IMR-90 (cell line): ENCODE results near the gene DZIP3. TPM values are rescaled to one million over a fixed set of nuclear protein-coding genes. Genes with fewer than 3 reads are reported as not detected.
A peak's percentile ranks its signal among the peaks of the same experiment; 100 is the strongest.

Experiments
- ATAC-seq: fragments of 200-7000 bp; cut with Tn5 transposase; 2 replicates; pipeline ENCODE4 v1.9.1; 2020; ENCODE audit warnings: low read depth, mild to moderate bottlenecking, moderate library complexity
- BruUV-seq: library from RNA; stranded (reverse); fragments of 400-500 nt; replicated peaks from 2 replicates; lab custom pipeline; 2021; lab: Mats Ljungman, UMichigan
- CTCF ChIA-PET: fragments of 300-600 bp; formaldehyde crosslinking; extraction: SDS; loops from one replicate; lab custom pipeline; 2021; ENCODE audit warnings: antibody characterized with exemption; lab: Yijun Ruan, JAX
- POLR2A ChIA-PET: fragments of 300-600 bp; sonication (Branson Sonifier 250); formaldehyde crosslinking; loops from one replicate; lab custom pipeline; 2022; ENCODE audit warnings: antibody characterized with exemption; ENCODE audit not compliant: unreplicated experiment; lab: Charles Lee
- DNase-seq: peaks from one replicate; pipeline ENCODE4 v3.0.0; 2013
- H2AFZ ChIP-seq: replicated peaks from 2 replicates; pipeline ENCODE3; 2013; ENCODE audit warnings: low read length, mild to moderate bottlenecking; ENCODE audit not compliant: poor library complexity
- H2AK5ac ChIP-seq: 2 replicates; pipeline ENCODE4 v1.6.1; 2013; ENCODE audit warnings: low read depth, low read length, inconsistent platforms
- H2AK9ac ChIP-seq: replicated peaks from 2 replicates; pipeline ENCODE3; 2013; ENCODE audit warnings: mild to moderate bottlenecking, low read depth, low read length, moderate library complexity; ENCODE audit not compliant: poor library complexity
- H2BK120ac ChIP-seq: 2 replicates; pipeline ENCODE4 v1.6.1; 2013; ENCODE audit warnings: low read depth, low read length, inconsistent platforms
- H2BK15ac ChIP-seq: 3 replicates; pipeline ENCODE4 v1.6.1; 2013; ENCODE audit warnings: low read depth, low read length, inconsistent platforms
- H2BK20ac ChIP-seq: 2 replicates; pipeline ENCODE4 v1.6.1; 2013; ENCODE audit warnings: low read depth, mild to moderate bottlenecking, inconsistent platforms, low read length, moderate library complexity
- H2BK5ac ChIP-seq: 2 replicates; pipeline ENCODE4 v1.6.1; 2013; ENCODE audit warnings: mild to moderate bottlenecking, low read depth, low read length, inconsistent platforms; ENCODE audit not compliant: poor library complexity, severe bottlenecking
- H3K14ac ChIP-seq: replicated peaks from 2 replicates; pipeline ENCODE4 v1.6.1; 2013; ENCODE audit warnings: low read depth, low read length, inconsistent platforms
- H3K18ac ChIP-seq: 2 replicates; pipeline ENCODE4 v1.6.1; 2013; ENCODE audit warnings: low read depth, low read length, control low read depth
- H3K23ac ChIP-seq: 2 replicates; pipeline ENCODE4 v1.6.1; 2013; ENCODE audit warnings: low read depth, low read length, inconsistent platforms
- H3K27ac ChIP-seq: 2 replicates; pipeline ENCODE4 v1.5.1; 2013; ENCODE audit warnings: mild to moderate bottlenecking, control low read depth, low read length; ENCODE audit not compliant: insufficient read depth
- H3K27me3 ChIP-seq: 2 replicates; pipeline ENCODE4 v1.6.1; 2013; ENCODE audit warnings: low read length; ENCODE audit not compliant: control insufficient read depth, insufficient read depth
- H3K36me3 ChIP-seq: 2 replicates; pipeline ENCODE4 v1.6.1; 2013; ENCODE audit warnings: low read length, mixed read lengths; ENCODE audit not compliant: control insufficient read depth, insufficient read depth
- H3K4ac ChIP-seq: 2 replicates; pipeline ENCODE4 v1.6.1; 2013; ENCODE audit warnings: low read depth, low read length, inconsistent platforms
- H3K4me1 ChIP-seq: 2 replicates; pipeline ENCODE4 v1.6.1; 2013; ENCODE audit warnings: low read length, mixed read lengths; ENCODE audit not compliant: control insufficient read depth, insufficient read depth
- H3K4me2 ChIP-seq: 2 replicates; pipeline ENCODE4 v1.6.1; 2013; ENCODE audit warnings: low read depth, mild to moderate bottlenecking, control low read depth, low read length, moderate library complexity
- H3K4me3 ChIP-seq: 2 replicates; pipeline ENCODE4 v1.5.1; 2013; ENCODE audit warnings: low read depth, mild to moderate bottlenecking, control low read depth, low read length, moderate library complexity; ENCODE audit not compliant: insufficient read depth
- H3K56ac ChIP-seq: 2 replicates; pipeline ENCODE4 v1.6.1; 2013; ENCODE audit warnings: low read length, inconsistent platforms; ENCODE audit not compliant: insufficient read depth; ENCODE audit errors: extremely low read depth
- H3K79me1 ChIP-seq, 2 experiments: 2 replicates each; pipeline ENCODE4 v1.6.1; 2013; ENCODE audit warnings: low read length in 2 of 2, inconsistent platforms in 1 of 2, low read depth in 1 of 2
- H3K9ac ChIP-seq: 2 replicates; pipeline ENCODE4 v1.6.1; 2013; ENCODE audit warnings: low read depth, low read length, control low read depth
- H3K9me1 ChIP-seq: 2 replicates; pipeline ENCODE4 v1.6.1; 2013; ENCODE audit warnings: low read length, inconsistent platforms; ENCODE audit not compliant: insufficient read depth
- H3K9me3 ChIP-seq: 2 replicates; pipeline ENCODE4 v1.6.1; 2013; ENCODE audit warnings: low read length; ENCODE audit not compliant: control insufficient read depth, insufficient read depth
- H4K20me1 ChIP-seq: 2 replicates; pipeline ENCODE4 v1.6.1; 2013; ENCODE audit warnings: low read length, inconsistent platforms; ENCODE audit not compliant: insufficient read depth
- H4K5ac ChIP-seq: 2 replicates; pipeline ENCODE4 v1.6.1; 2013; ENCODE audit warnings: mild to moderate bottlenecking, low read depth, low read length, control low read depth
- H4K8ac ChIP-seq, 2 experiments: 2 replicates each; pipeline ENCODE4 v1.6.1; 2013; ENCODE audit warnings: low read depth in 2 of 2, low read length in 2 of 2, control low read depth in 1 of 2, inconsistent platforms in 1 of 2
- H4K91ac ChIP-seq: 2 replicates; pipeline ENCODE4 v1.6.1; 2013; ENCODE audit warnings: low read depth, low read length, inconsistent platforms; ENCODE audit not compliant: insufficient read depth
- BHLHE40 ChIP-seq: fragments of 150-350 bp; IDR thresholded peaks from 2 replicates; pipeline ENCODE4 v1.6.1; 2016; ENCODE audit warnings: mild to moderate bottlenecking, low read depth, low read length
- CEBPB ChIP-seq: IDR thresholded peaks from 2 replicates; pipeline ENCODE4 v1.6.1; 2012; ENCODE audit warnings: low read depth, low read length, improper control_type of control experiment
- FOS ChIP-seq: fragments of 150-350 bp; IDR thresholded peaks from 2 replicates; pipeline ENCODE4 v1.6.1; 2016; ENCODE audit warnings: low read depth, low read length
- MXI1 ChIP-seq: IDR thresholded peaks from 2 replicates; pipeline ENCODE4 v1.6.1; 2012; ENCODE audit warnings: low read depth, mild to moderate bottlenecking, low read length, moderate library complexity, borderline replicate concordance
- POLR2A ChIP-seq: IDR thresholded peaks from 2 replicates; pipeline ENCODE4 v1.6.1; 2012; ENCODE audit warnings: mild to moderate bottlenecking, low read depth, low read length
- RCOR1 ChIP-seq: IDR thresholded peaks from 2 replicates; pipeline ENCODE4 v1.6.1; 2012; ENCODE audit warnings: mild to moderate bottlenecking, low read length, improper control_type of control experiment; ENCODE audit not compliant: insufficient replicate concordance
- RFX5 ChIP-seq: IDR thresholded peaks from 2 replicates; pipeline ENCODE4 v1.8.0; 2012; ENCODE audit warnings: low read depth, mild to moderate bottlenecking, low read length, moderate library complexity
- SMC3 ChIP-seq: fragments of 150-350 bp; IDR thresholded peaks from 2 replicates; pipeline ENCODE4 v1.6.1; 2016; ENCODE audit warnings: low read depth, mild to moderate bottlenecking, antibody characterized with exemption, low read length, moderate library complexity
- WGBS, 2 experiments: methylation state at CpG; one replicate each; pipeline versions ENCODE4 v1.1.5 to v1.1.7; 2013; ENCODE audit warnings: missing lambda C conversion rate in 2 of 2; ENCODE audit not compliant: insufficient read length in 1 of 2; ENCODE audit errors: extremely low coverage in 2 of 2; 5-methylcytosine and 5-hydroxymethylcytosine counted together
- dilution Hi-C: fragments of 300-500 bp; cut with HindIII; formaldehyde crosslinking; loops from one replicate; pipeline ENCODE4 v1.14.3; 2018; ENCODE audit warnings: low sequenced_read_pairs; ENCODE audit not compliant: unreplicated experiment
- in situ Hi-C: fragments of 300-500 bp; cut with MboI; formaldehyde crosslinking; loops from 3 replicates; pipeline ENCODE4 v1.14.3; 2019; ENCODE audit warnings: low sequenced_read_pairs, inconsistent platforms, mixed read lengths
- intact Hi-C: fragments of 100-400 bp; cut with micrococcal nuclease; formaldehyde crosslinking; loops from 2 replicates; pipeline ENCODE4 v1.10.0; 2022
- polyA plus RNA-seq, 3 experiments: library from polyadenylated mRNA; depleted of rRNA; stranded (reverse); fragments of >200 nt; gene quantifications; 2 replicates each; pipeline ENCODE4 v1.2.3, GENCODE V29; 2012; ENCODE audit warnings: low replicate concordance in 1 of 3
- total RNA-seq: library from RNA; depleted of rRNA; stranded (reverse); fragments of >200 nt; gene quantifications from 2 replicates; pipeline ENCODE4 v1.2.3, GENCODE V29; 2012

The DZIP3 gene
- total and polyA plus RNA-seq, 2 of the 4 experiments (the other 2 are of a cell fraction), result 7.0 to 9.9 TPM

DNA sequence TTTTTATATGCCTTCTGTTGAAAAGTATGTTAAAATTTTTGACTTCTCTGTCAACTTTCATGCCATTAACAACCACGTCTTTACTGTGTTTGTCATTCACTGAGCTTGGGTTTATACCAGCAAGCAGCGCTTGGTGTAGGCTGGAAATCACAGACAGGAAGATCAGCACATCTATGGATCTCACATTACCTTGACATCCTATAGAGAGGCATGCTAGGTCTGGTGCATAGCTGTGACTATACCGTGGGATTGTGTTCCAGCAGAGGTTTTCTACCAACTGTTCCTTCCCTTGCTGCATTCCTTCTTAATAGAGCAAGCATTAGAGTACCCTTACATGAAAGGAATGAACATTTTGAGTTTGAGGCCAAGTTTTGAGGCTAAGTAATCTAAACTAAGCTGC is 53.0 kb downstream of the DZIP3 start:
- TF ChIP-seq RCOR1 (no peak), RFX5 (no peak), MXI1 (no peak), SMC3 (no peak), BHLHE40 (no peak), FOS (no peak), CEBPB (no peak), POLR2A (no peak)
- no peak overlapping the region for H3K4ac ChIP-seq
- H3K4me2 ChIP-seq, result no peak overlapping the region
- in situ Hi-C loops, result no loop called here
- H2AK9ac ChIP-seq, result no peak overlapping the region
- peak; percentile 2 for DNase-seq
- no peak overlapping the region for H4K8ac ChIP-seq
- H3K56ac ChIP-seq, result no peak overlapping the region
- no TSS peak for BruUV-seq
- H3K9ac ChIP-seq, result no peak overlapping the region
- H2AFZ ChIP-seq, result no peak overlapping the region
- H3K79me1 ChIP-seq, result no peaks in the 10 kb centered on the region
- no peak overlapping the region for H4K91ac ChIP-seq
- no peaks in the 10 kb centered on the region for H3K27me3 ChIP-seq
- no peak overlapping the region for H3K23ac ChIP-seq
- H2BK5ac ChIP-seq, result no peak overlapping the region
- H3K27ac ChIP-seq, result no peak overlapping the region
- ChIA-PET CTCF (no interaction called here), POLR2A (no interaction called here)
- peaks cover 2% of the 10 kb centered on the region for H3K36me3 ChIP-seq
- no peaks in the 10 kb centered on the region for H4K20me1 ChIP-seq
- ATAC-seq, result no peak
- no peak overlapping the region for H3K4me3 ChIP-seq
- H2BK20ac ChIP-seq, result no peak overlapping the region
- dilution Hi-C loops, result no loop called here
- H4K5ac ChIP-seq, result no peak overlapping the region
- no peaks in the 10 kb centered on the region for H3K4me1 ChIP-seq
- no peak overlapping the region for H3K18ac ChIP-seq
- intact Hi-C loops, result no loop called here
- no peaks in the 10 kb centered on the region for H3K9me3 ChIP-seq
- no peak overlapping the region for H2AK5ac ChIP-seq
- H2BK120ac ChIP-seq, result no peak overlapping the region
- no peaks in the 10 kb centered on the region for H3K9me1 ChIP-seq
- no CpG with 5 or more reads among the region's 3 CpGs for WGBS, 2 experiments
- no peak overlapping the region for H2BK15ac ChIP-seq
- no peak overlapping the region for H3K14ac ChIP-seq
